Stimulated activated CD4-positive, alpha-beta T cell treated with anti-CD3 and anti-CD28 coated beads, Interleukin-4, amount 100 ng/mL, for 48 hours (primary cell): ENCODE results near the gene EFS.
"Not testable (repeated sequence)": the region's sequence is repeated elsewhere in the genome, so short reads cannot be mapped to it uniquely, and the experiment has no call there.

Source experiments
- DNase-seq, 2 donors: peaks; one replicate each; pipeline ENCODE4 v3.0.0-alpha.2; 2020; ENCODE audit warnings: low read depth in 2 of 2

Gene EFS, protein sequence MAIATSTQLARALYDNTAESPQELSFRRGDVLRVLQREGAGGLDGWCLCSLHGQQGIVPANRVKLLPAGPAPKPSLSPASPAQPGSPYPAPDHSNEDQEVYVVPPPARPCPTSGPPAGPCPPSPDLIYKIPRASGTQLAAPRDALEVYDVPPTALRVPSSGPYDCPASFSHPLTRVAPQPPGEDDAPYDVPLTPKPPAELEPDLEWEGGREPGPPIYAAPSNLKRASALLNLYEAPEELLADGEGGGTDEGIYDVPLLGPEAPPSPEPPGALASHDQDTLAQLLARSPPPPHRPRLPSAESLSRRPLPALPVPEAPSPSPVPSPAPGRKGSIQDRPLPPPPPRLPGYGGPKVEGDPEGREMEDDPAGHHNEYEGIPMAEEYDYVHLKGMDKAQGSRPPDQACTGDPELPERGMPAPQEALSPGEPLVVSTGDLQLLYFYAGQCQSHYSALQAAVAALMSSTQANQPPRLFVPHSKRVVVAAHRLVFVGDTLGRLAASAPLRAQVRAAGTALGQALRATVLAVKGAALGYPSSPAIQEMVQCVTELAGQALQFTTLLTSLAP

GRCh38 chr14:23365036-23365731 is at the start of gene EFS:
EFS (minus strand) TSS chr14:23365172; CDS start chr14:23365025, 147 bp downstream.
- DNase-seq: no peak

DNA sequence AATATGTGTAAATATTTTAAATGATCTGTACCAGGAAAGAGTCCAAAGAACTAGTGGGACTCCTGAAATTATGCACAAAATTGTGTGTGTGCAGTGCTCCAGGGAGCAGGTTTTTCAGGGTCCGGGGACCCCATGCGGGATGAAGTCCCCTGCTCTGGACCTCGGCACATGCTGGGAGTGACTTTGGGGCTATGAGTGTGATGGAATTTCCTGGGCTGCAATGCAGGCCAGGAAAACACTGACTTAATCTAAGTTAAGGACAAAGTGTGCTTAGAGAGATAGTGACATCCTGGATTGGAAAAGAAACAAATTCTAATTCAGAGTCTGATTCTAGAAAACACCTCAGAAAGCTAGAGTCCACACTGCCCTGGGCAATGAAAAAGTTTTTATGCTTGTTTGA is 49.3 kb upstream of the EFS start:
- DNase-seq: no peak

GRCh38 chr14:23413681-23414080 is 48.7 kb upstream of the EFS start:
- DNase-seq: no peak

GRCh38 chr14:23411563-23412525 is 46.9 kb upstream of the EFS start:
- no peak for DNase-seq

GRCh38 chr14:23409966-23410635 is 45.1 kb upstream of the EFS start:
- no peak for DNase-seq

DNA sequence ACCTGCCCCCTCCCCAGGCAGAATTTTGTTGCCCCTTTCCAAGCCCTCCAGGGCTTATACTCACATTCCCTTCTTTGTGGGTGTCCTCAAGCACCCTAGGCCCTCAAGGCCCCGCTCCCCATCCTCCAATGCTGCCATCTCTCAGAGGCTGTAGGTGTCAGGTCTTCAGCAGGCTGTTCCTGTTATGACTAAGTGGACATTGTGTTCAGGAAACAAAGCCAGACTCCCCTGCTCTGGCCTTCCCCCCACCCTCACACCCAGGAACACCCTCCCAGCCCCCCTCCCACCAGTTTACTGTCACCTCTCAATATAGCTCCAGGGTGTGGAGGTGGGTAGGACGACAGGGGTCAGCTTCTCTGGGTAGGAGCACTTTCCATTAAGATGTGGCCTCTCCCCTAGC is 44.5 kb upstream of the EFS start:
- no peak for DNase-seq

DNA sequence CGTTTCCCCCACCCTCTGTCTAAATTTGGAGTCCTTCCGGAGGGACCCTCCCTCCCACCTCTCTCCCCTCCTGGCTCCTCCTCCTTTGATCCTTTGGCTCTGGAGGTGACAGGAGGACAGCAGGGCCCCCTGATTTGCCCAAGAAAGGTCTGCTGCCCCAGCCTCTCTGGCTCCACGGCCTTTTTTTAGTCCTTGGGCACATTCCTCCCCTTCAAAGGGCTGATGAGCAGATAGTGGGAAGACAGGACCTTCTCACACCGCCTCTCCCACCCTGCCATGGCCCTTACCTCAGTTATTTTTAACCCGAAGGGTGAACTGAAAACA is 43.3 kb upstream of the EFS start:
- no peak for DNase-seq

DNA sequence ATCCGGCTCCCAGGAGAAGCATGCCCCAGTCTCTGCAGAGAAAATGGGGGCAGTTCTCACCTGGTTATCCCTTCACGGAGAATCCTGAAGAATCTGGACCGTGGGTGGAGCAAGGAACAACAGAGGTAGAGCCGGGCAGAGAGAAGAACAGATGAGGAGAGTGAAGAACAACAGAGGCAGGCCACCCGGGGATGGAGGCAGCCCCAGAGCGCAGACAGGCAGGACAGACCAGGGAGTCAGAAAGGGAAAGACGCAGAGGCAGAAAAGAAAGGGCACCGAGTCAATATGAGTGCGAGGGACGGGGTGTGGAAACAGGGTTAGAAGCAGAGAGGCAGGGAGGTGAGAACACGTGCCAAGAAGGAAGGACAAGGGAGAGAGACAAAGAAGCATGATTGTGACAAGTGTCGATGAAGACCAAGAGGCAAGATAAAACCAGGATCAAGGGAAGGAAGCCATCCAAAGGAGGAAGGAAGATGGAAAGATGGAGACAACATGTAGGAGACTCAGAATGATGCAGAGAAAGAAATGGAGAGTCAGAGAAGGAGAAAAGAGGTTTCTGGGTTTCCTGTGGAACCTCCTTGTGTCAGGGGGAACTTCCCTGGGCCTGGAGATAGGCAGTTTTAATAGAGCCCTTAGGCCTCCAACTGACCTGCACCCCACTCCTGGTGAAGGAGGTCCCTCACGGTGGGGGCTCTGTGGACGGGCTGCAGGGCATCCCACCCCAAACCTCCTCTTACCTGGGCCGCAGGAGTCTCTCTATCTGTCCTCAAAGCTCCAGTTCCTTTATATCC is 42.7 kb upstream of the EFS start, which contains the start of gene MYH6:
TSS of gene MYH6 (minus strand) at position 758 of the 791 bp plus-strand sequence. CDS start 1,050 bp downstream, outside the sequence.
- no peak for DNase-seq

DNA sequence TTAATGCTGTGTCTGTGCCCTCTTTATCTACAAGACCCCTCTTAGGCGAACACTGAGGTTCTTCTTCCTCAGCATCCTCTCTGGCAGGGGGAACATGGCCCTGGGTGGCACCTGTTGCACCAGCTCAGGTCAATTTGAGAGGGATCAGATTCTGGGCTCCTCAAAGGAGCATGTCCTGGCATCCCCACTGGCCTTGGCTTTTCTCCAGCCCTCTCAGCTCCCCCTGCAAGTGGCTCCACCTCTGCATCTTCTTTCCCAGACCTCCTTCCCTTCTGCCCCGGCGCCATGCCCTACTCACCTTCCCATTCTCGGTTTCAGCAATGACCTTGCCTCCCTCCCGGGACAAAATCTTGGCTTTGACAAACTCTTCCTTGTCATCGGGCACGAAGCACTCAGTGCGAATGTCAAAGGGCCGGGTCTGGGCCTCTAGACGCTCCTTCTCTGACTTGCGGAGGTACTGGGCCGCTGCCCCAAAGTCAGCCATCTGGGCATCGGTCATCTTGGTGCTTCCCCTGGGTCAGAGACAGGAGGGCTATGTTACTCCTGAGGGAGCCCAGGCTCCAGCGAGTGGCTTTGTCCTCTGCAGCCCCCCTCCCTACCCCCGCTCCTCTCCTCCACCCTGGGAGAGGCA is 41.9 kb upstream of the EFS start:
- no peak for DNase-seq

GRCh38 chr14:23406244-23406643 is 41.3 kb upstream of the EFS start:
- no peak for DNase-seq

GRCh38 chr14:23405516-23406025 is 40.6 kb upstream of the EFS start:
- no peak for DNase-seq

- no peak for DNase-seq
Observed at GRCh38 chr14:23405096-23405495, 40.1 kb upstream of the EFS start.

DNA sequence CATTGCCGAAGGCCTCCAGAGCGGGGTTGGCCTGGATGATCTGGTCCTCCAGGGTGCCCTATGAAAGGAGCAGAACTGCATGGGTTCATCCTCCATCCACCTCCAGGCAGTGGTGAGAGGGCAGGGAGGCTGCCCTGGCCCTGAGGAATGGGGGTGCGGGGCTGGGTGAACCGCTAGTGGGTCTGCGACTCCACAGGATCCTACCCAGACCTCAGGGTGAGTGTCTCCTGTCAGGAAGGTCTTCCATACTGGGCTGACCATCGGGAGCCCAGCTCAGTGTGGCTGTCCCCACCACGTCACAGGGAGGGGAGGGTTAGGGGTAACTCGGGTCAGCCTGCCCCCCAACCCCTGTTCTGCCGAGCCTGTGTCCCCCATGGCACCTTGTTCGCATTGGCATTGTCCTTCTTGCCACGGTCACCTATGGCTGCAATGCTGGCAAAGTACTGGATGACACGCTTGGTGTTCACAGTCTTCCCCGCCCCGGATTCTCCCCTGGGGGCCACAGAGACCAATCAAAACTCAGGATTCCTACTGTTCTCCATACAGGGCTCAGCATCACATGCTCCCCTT is 39.4 kb upstream of the EFS start:
- no peak for DNase-seq

GRCh38 chr14:23403908-23404307 is 38.9 kb upstream of the EFS start:
- no peak for DNase-seq

DNA sequence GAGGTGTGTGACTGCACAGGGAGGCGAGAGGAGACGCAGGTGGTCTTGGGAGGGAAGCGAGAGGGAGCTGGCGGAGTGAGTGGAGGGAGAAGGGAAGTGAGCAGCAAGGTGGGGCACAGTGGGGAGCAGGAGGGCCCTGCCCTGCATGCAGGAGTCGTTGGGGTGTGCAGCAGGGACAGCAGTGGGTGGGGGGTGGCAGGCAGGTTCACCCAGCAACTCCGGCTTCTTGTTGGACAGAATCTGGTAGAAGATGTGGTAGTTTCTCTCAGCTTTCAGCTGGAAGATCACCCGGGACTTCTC is 38.1 kb upstream of the EFS start:
- no peak for DNase-seq

DNA sequence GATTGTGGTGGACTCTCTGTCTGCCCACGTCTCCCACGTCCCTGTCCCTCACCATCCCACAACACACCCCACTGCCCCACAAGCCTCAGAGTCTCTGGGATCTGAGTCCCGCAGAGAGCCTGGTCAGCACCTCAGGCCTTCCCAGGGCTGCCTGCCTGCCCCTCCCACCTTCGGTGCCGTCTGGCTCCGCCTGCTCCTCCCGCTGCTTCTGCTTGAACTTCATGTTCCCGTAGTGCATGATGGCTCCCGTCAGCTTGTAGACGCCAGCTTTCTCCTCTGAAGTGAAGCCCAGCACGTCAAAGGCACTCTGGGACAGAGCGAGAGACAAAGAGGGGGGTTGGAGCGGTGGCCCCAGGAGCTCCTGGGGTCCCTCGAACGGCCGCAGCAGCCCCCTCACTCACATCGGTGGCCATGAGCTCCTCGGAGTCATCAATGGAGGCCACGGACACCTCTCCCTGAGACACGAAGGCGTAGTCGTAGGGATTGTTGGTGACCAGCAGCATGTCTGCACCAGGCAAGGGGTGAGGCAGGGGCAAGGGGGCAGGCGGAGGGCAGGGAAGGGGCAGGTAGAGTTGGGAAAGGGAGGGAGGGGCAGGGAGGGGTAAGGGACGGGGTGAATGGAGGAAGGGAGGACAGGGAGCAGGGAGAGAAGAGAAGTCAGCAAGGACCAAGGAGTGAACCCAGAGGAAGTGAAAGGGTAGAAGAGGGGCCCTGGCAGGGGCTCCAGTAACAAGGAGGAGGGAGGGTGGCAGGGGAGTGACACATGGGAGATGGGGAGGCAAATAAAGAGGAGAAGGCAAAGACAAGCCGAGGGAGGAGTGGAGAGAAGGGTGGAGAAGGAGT is 37.5 kb upstream of the EFS start:
- no peak for DNase-seq

- DNase-seq: no peak
Observed at GRCh38 chr14:23401291-23401690, 36.3 kb upstream of the EFS start.

DNA sequence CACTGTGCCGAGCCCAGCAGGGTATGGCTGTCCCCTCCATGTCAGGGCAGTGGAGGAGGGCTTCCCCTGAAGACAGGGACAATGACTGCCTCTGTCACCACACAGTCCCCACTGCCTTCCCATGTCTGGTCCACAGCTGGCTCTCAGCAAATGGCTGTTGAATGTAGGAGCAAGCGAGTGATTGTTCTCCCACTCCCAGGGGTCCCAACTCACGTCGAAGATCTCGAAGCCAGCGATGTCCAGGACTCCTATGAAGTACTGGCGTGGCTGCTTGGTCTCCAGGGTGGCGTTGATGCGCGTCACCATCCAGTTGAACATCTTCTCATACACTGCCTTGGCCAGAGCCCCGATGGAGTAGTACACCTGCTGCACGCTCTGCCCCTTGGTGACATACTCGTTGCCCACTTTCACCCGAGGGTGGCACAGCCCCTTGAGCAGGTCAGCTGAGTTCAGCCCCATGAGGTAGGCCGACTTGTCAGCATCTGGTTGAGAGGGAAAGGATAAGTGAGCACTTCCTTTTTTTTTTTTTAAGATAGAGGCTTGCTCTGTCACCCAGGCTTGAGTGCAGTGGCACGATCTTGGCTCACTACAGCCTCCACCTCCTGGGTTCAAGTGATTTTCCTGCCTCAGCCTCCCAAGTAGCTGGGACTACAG is 35.7 kb upstream of the EFS start:
- DNase-seq: not testable (repeated sequence)
